Cardiac fibroblast (primary cell): ENCODE results near the gene BATF2.
A peak's percentile ranks its signal among the peaks of the same experiment; 100 is the strongest.

Experiments used
- DNase-seq, 2 donors: peaks; one replicate each; pipeline versions ENCODE4 v3.0.0 to v3.0.0-alpha.2; 2010; ENCODE audit warnings: low read depth in 2 of 2
- H3K4me3 ChIP-seq, 2 donors: replicated peaks in 1 of 2; 1 replicate in 1 of 2; 2 replicates in 1 of 2; pipeline ENCODE4 v1.5.1; 2011; ENCODE audit warnings: low read depth in 2 of 2, low read length in 2 of 2, mild to moderate bottlenecking in 2 of 2, moderate library complexity in 1 of 2
- TF ChIP-seq, protein P1 (sequence below): IDR thresholded peaks from one replicate; pipeline ENCODE4 v1.5.1; 2011; ENCODE audit warnings: low read depth, mild to moderate bottlenecking, low read length, inconsistent platforms

Gene BATF2

DNA sequence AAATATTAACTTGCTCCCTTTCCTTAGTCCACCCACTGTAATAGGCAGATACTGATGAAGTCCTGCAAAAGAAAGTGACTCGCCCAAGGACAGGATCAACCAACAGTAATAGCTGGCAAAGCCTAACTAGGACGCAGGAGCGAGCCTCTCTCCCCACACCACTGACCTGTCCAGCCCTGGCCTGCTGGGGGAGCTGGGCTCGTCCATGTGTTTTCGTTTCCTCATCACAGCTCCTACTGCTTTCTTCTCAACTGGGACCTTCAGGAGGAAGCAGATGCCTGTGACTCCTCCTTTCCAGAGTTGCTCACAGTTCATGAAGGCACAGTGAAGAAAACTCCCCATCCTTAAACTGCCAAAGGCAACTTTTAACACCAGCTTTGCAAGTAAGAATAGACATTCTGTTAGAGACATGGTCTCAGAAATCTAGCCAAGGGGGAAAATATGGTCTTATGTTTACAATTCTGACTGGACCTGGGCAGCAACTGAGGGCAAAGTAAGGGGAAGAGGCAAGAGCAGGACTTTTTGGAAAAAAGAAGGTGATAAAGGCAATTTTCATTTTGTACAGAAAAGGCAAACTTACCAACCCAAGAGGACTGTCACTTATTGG is 49.5 kb downstream of the BATF2 start:
- TF ChIP-seq, protein P1, sequence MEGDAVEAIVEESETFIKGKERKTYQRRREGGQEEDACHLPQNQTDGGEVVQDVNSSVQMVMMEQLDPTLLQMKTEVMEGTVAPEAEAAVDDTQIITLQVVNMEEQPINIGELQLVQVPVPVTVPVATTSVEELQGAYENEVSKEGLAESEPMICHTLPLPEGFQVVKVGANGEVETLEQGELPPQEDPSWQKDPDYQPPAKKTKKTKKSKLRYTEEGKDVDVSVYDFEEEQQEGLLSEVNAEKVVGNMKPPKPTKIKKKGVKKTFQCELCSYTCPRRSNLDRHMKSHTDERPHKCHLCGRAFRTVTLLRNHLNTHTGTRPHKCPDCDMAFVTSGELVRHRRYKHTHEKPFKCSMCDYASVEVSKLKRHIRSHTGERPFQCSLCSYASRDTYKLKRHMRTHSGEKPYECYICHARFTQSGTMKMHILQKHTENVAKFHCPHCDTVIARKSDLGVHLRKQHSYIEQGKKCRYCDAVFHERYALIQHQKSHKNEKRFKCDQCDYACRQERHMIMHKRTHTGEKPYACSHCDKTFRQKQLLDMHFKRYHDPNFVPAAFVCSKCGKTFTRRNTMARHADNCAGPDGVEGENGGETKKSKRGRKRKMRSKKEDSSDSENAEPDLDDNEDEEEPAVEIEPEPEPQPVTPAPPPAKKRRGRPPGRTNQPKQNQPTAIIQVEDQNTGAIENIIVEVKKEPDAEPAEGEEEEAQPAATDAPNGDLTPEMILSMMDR, result peak; percentile 10
- peak; percentile 29 to 44 for DNase-seq

More for the DNA sequence above, 49.5 kb downstream of the BATF2 start:
- H3K4me3 ChIP-seq, result no peak overlapping the region
